ENCODE results near the gene SCNN1B. TPM values are rescaled to one million over a fixed set of nuclear protein-coding genes. Genes with fewer than 3 reads are reported as not detected.
A peak's percentile ranks its signal among the peaks of the same experiment; 100 is the strongest.

SCNN1B gene
- total RNA-seq, 2 donors from 2014 or later, result 4.7 TPM; not detected in 1

DNA sequence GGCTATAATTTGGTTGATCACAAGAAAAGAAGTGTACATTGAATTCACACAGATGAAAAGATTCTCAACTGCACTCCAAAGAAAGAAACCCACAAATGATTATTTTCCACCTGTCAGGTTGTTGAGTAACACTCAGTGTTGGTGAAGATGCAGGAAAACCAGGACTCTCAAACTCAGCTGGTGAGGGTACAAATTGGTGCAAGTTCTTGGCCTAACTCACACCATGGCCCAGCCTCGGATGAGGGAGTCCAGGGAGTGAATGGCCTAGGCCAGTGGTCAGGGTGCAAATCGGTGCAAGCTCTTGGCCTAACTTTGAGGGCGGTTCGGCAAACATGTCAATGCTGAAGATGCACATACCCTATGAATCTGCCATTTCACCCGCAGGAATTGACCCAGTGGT is 8.6 kb downstream of the SCNN1B start:
- H3K27ac ChIP-seq, result no peak overlapping the region
- no peaks in the 10 kb centered on the region for H3K27me3 ChIP-seq
- H3K36me3 ChIP-seq (replicated peaks in 1 of 2; ENCODE audit: insufficient read depth in 1 of 2, low read depth in 2 of 2), result no peaks in the 10 kb centered on the region
- intact Hi-C loops (cut with DNase I), result no loop called here
- H3K4me3 ChIP-seq, result no peak overlapping the region
- 91 to 97% methylated on average over 4 to 5 of the region's 5 CpGs for WGBS, 2 donors
- no peaks in the 10 kb centered on the region for H3K4me1 ChIP-seq
- ATAC-seq (no peak), DNase-seq (no peak)
- no peaks in the 10 kb centered on the region for H3K9me3 ChIP-seq
- TF ChIP-seq CTCF (IDR thresholded peaks at IDR 0.05), result no peak
- no peak for TF ChIP-seq POLR2A (IDR thresholded peaks at IDR 0.05)

DNA sequence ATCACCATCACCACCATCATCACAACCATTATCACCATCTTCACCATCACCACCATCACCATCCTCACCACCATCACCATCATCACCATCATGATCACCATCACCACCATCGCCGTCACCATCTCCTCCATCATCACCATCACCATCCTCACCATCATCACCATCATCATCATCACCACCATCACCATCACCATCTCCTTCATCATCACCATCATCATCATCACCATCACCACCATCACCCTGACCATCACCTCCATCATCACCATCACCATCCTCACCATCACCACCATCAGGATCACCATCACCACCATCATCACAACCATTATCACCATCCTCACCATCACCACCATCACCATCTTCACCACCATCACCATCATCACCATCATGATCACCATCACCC is 14.1 kb downstream of the SCNN1B start:
- Histone ChIP-seq H3K4me3 (no peak overlapping the region), H3K4me1 (peaks cover 7% of the 10 kb centered on the region), H3K36me3 (replicated peaks in 1 of 2; ENCODE audit: insufficient read depth in 1 of 2, low read depth in 2 of 2) (no peaks in the 10 kb centered on the region), H3K27ac (no peak overlapping the region), H3K9me3 (no peaks in the 10 kb centered on the region), H3K27me3 (no peaks in the 10 kb centered on the region)
- ATAC-seq, result no peak
- DNase-seq, result no peak
- WGBS, 2 donors, result 69 to 97% methylated on average over 2 of the region's 2 CpGs
- TF ChIP-seq CTCF (IDR thresholded peaks at IDR 0.05) (no peak), POLR2A (IDR thresholded peaks at IDR 0.05) (no peak)
- intact Hi-C loops (cut with DNase I), result no loop called here

GRCh38 chr16:23316634-23317265 is 14.6 kb downstream of the SCNN1B start:
- peaks cover 7% of the 10 kb centered on the region for H3K4me1 ChIP-seq
- WGBS, 2 donors, result 70 to 71% methylated on average over 2 of the region's 2 CpGs
- no peak overlapping the region for H3K4me3 ChIP-seq
- H3K27me3 ChIP-seq, result no peaks in the 10 kb centered on the region
- no peaks in the 10 kb centered on the region for H3K9me3 ChIP-seq
- ATAC-seq (no peak), DNase-seq (no peak)
- intact Hi-C loops (cut with DNase I), result no loop called here
- TF ChIP-seq POLR2A (IDR thresholded peaks at IDR 0.05) (no peak), CTCF (IDR thresholded peaks at IDR 0.05) (no peak)
- H3K27ac ChIP-seq, result no peak overlapping the region
- H3K36me3 ChIP-seq (replicated peaks in 1 of 2; ENCODE audit: insufficient read depth in 1 of 2, low read depth in 2 of 2), result no peaks in the 10 kb centered on the region

GRCh38 chr16:23317266-23317661 is 15.2 kb downstream of the SCNN1B start:
- DNase-seq, result peak; percentile 29 to 69 (median 59)
- no peak for TF ChIP-seq POLR2A (IDR thresholded peaks at IDR 0.05)
- no peak for TF ChIP-seq CTCF (IDR thresholded peaks at IDR 0.05)
- H3K4me1 ChIP-seq, result peaks cover 7% of the 10 kb centered on the region
- H3K9me3 ChIP-seq, result no peaks in the 10 kb centered on the region
- ATAC-seq, result peak; percentile 79
- H3K4me3 ChIP-seq, result no peak overlapping the region
- no peaks in the 10 kb centered on the region for H3K36me3 ChIP-seq (replicated peaks in 1 of 2; ENCODE audit: insufficient read depth in 1 of 2, low read depth in 2 of 2)
- intact Hi-C loops (cut with DNase I), result no loop called here
- no peak overlapping the region for H3K27ac ChIP-seq
- 17 to 31% methylated on average over 8 of the region's 8 CpGs for WGBS, 2 donors
- no peaks in the 10 kb centered on the region for H3K27me3 ChIP-seq

- TF ChIP-seq POLR2A (IDR thresholded peaks at IDR 0.05) (no peak), CTCF (IDR thresholded peaks at IDR 0.05) (no peak)
- DNase-seq (no peak), ATAC-seq (no peak)
- Histone ChIP-seq H3K9me3 (no peaks in the 10 kb centered on the region), H3K4me1 (peaks cover 7% of the 10 kb centered on the region), H3K36me3 (replicated peaks in 1 of 2; ENCODE audit: insufficient read depth in 1 of 2, low read depth in 2 of 2) (no peaks in the 10 kb centered on the region), H3K4me3 (no peak overlapping the region), H3K27ac (no peak overlapping the region), H3K27me3 (no peaks in the 10 kb centered on the region)
- 43 to 54% methylated on average over 2 of the region's 2 CpGs for WGBS, 2 donors
- intact Hi-C loops (cut with DNase I), result no loop called here
These were observed 15.6 kb downstream of the SCNN1B start for GRCh38 chr16:23317751-23318150.

Measured in body of pancreas (tissue), 4 donors.